NCI-H524 (cell line): ENCODE results near the gene GHR.

Experiments
- DNase-seq, 2 experiments: peaks; one replicate each; lab custom pipeline; 2025; lab: John Stamatoyannopoulos, UW

The GHR gene

GRCh38 chr5:42516282-42517042 is 93.2 kb downstream of the GHR start:
- DNase-seq = no peak

GRCh38 chr5:42517164-42517563 is 93.9 kb downstream of the GHR start:
- DNase-seq = no peak

GRCh38 chr5:42518595-42519221 is 95.5 kb downstream of the GHR start:
- no peak for DNase-seq

- no peak for DNase-seq
Measured at GRCh38 chr5:42520203-42520602, 97.0 kb downstream of the GHR start.

GRCh38 chr5:42520957-42521356 is 97.7 kb downstream of the GHR start:
- DNase-seq = no peak

- DNase-seq = no peak
Measured at GRCh38 chr5:42521406-42521805, 98.2 kb downstream of the GHR start.

DNA sequence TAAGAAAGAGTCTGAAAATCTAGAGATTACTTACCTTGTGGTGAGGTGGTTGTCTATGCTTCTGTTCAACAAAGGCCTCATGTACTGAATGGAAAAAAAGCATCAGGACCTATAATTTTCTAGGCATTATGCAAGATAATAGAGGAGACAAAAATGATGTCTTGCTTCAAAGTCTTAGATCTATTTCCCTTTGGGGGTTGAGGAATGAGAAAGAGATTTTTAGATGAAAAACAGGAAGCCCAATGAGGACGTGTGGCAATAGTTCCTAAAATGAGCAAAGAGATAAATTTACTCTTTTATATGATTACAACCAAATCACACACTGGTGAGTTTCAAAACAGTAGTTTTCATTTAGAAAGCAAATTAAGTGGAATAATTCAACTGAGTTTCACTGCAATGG is 99.5 kb downstream of the GHR start:
- DNase-seq = no peak

GRCh38 chr5:42526179-42526578 is 102.9 kb downstream of the GHR start:
- DNase-seq = no peak

DNA sequence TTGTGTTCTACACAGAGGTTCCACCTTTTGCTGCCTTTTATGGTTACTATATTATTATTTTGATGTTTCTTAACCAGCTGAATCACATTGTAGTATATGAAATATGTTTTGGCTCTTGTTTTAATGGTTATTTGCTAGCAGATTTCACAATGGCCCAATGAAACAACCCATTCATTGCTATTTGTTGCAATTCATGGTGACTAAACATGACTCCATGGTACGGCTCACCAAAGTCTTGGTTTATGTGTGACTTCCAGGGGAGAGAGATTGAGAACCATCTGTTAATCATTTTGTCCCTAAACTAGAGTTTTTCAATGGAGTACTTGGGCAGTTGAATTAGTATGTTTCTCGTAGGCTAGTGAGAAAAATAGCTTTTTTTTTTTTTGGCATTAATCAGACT is 108.4 kb downstream of the GHR start:
- DNase-seq = no peak

GRCh38 chr5:42542106-42542505 is 118.9 kb downstream of the GHR start:
- DNase-seq = no peak

DNA sequence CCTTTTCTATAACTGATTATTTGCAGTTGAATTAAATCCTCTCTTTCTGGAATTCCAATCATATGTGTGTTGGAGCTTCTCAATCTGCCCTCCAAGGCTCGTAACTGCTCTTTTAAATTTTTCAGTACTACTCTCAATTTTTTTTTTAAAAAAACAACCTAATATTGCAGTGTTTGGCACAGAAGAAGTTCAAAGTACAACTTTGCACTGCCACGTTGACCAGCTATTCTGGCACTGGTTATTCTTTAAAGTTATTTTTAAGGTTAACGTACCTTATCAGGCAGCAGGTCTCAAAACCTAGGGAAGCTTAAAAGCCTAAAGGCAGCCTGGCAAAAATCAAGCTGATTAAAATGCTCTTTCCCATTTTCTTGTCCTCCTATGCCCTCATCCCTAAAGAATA is 120.5 kb downstream of the GHR start:
- no peak for DNase-seq

DNA sequence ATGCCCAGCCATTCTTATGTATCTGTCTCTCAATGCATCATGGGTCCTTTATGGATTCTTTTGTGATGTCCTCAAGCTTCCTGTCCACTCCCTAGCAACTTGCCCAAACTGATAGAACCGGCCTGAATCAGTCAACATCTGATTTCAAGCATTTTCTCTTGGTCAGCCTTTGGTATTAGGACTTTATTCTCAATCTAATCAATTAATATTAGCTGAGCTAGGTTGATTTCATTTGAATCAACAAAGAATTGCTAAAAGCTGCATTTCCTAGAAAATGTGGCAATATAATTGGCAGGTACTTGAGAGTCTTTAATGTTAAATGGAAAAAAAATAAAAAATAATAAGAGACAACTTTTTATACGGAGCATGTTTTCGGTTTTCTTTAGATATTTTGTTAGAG is 121.8 kb downstream of the GHR start:
- no peak for DNase-seq

- no peak for DNase-seq
Measured at GRCh38 chr5:42547141-42547540, 123.9 kb downstream of the GHR start.

- no peak for DNase-seq
Measured at GRCh38 chr5:42547894-42548293, 124.7 kb downstream of the GHR start.

DNA sequence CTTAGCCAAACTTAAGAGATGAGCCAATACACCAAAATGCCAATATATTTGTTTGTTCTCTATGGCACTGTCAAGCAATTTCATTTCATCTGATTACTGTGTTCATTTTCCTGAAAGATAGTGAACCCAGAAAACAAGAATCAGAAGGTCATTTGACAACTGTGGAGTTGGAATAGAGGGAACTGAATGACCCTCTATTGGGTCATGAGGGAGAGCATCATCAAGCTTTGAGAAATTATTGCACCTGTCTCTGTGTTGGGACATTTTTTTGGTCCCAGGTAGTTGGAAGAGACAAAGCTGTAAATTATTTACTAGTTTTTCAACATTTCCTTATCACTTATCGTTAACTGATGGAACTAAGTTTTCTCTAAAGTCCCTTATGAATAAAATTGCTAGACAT is 129.4 kb downstream of the GHR start:
- DNase-seq = no peak

- no peak for DNase-seq
Measured at GRCh38 chr5:42553461-42553860, 130.2 kb downstream of the GHR start.

- no peak for DNase-seq
Measured at GRCh38 chr5:42555010-42555409, 131.8 kb downstream of the GHR start.

DNA sequence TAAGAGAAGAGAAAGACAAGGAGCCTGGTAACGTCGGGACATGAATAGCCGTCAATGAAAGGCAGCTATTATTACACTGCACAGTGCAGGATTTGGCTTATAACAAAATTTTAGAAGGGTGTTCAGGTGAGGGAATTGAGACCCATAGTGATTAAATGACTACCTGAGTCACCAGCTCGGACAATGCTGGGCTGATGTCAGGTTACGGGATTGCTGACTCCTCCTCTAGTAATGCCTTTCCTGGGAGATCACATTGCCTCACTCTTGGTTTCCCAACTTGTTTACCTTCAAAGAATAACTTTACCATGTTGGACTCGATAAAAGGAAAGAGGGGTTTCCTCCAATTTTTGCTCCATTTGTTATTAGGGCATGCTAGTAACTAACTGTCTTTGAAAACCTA is 132.6 kb downstream of the GHR start:
- DNase-seq = no peak

GRCh38 chr5:42557689-42558088 is 134.4 kb downstream of the GHR start:
- DNase-seq = no peak

DNA sequence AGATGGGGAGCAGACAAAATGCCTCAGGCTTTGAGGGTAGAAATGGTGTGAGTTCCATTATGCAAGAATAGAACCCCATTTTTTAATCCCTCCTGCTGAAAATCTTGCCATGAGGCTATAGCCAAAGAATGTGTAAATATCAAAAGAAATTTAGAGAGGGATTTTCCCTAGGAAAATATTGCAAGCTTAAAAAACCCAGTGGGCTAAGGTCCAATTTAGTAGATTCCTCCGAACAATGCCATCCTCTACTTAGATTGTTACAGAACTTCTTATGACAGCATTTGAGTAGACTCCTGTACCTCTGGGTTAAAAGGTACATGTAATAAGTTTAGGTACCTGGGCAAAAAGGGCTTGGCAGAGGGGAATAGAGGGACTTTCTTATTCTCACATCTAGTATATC is 138.4 kb downstream of the GHR start:
- DNase-seq = no peak

DNA sequence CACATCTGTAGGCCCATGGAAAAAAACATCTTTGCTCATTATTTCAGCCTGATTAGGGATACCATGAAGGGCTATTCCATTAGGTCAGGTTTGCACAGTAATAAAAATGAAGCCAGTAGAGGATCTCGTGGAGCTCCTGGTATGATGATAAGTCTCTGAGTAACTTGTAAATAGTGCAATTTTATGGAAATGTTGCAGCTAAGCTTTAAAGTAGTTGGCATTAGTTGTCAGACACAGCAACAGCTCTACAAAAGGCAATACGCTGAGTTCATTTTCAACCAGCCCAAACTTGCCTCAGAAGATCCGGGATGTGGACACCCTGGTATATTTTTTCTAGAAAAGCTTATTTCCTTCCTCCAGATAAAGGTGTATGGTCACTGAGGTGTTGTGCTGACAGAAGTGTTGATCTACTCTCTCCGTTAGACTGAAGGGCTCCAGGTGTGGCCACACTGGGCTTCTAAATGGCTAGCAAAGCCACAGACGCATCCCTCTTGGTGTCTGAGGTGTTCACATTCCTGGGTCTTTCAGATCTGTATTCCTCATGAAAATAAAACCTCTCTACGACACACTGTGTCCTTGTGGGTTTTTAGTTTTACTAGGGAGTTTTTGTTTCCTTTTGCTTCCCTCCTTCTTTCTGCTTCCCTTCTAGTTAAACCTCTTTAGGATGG is 141.6 kb downstream of the GHR start:
- DNase-seq = no peak

DNA sequence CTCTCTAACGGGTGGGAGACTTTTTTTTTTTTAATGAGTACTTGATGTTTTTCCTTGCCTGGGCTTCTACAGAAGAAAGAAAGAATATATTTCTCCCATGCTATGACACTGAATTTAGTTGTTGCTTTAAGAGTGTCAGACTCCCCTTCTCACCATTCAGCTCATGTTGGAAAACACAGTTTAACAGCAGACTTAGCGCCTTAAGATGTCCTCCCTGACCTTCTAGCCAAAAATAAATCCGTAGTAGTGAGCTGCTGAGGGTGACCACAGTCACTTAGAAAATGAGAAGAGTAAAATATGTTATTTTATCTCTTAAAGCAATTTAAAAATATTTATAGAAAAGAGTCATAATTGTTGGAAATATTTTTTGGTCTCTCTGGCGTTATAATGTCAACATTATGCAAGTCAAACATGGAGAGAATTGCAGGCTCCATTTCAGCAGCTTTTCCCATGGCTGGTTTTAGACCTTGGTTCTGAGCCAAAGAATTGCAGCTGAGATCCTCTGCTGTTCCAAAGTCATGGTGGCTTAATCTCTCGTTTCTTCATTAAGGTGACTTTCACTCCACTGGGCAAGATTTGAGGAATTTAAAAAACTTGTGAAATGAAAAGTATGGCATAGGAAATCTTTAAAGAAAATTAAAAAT is 143.5 kb downstream of the GHR start:
- DNase-seq = no peak

- DNase-seq = no peak
Measured at GRCh38 chr5:42569325-42569724, 146.1 kb downstream of the GHR start.
